GM23338 (cell line): Measurements from ENCODE around the gene PGGHG. TPM values are rescaled to one million over a fixed set of nuclear protein-coding genes. Genes with fewer than 3 reads are reported as not detected.

ENCODE experiments used
- ATAC-seq: fragments of 200-7000 bp; cut with Tn5 transposase; 3 replicates; pipeline ENCODE4 v1.9.1; 2020
- DNase-seq: peaks from one replicate; pipeline ENCODE4 v3.0.0-alpha.2; 2015; ENCODE audit warnings: low spot score
- H2AFZ ChIP-seq: fragments of 200-600 bp; sonication (generic); 2 replicates; pipeline ENCODE4 v1.8.0; 2016; ENCODE audit warnings: antibody characterized with exemption, mild to moderate bottlenecking, moderate library complexity
- H3F3A ChIP-seq: fragments of 200-600 bp; sonication (generic); replicated peaks from 2 replicates; pipeline ENCODE4 v1.8.0; 2017; ENCODE audit warnings: antibody characterized with exemption, mixed run types, low read depth
- H3K27ac ChIP-seq: fragments of 200-600 bp; sonication (generic); 2 replicates; pipeline ENCODE4 v1.6.1; 2016; ENCODE audit warnings: low read depth
- H3K27me3 ChIP-seq: fragments of 200-600 bp; sonication (generic); 2 replicates; pipeline ENCODE4 v1.8.0; 2016; ENCODE audit warnings: mild to moderate bottlenecking, mixed run types, moderate library complexity; ENCODE audit not compliant: insufficient read depth
- H3K36me3 ChIP-seq: fragments of 200-600 bp; sonication (generic); 2 replicates; pipeline ENCODE4 v1.8.0; 2016; ENCODE audit warnings: mild to moderate bottlenecking; ENCODE audit not compliant: insufficient read depth
- H3K4me1 ChIP-seq: fragments of 200-600 bp; sonication (generic); 2 replicates; pipeline ENCODE4 v1.8.0; 2016; ENCODE audit warnings: mild to moderate bottlenecking, moderate library complexity; ENCODE audit not compliant: insufficient read depth
- H3K4me2 ChIP-seq: fragments of 200-600 bp; sonication (generic); 2 replicates; pipeline ENCODE4 v1.7.1; 2017; ENCODE audit warnings: mixed run types
- H3K4me3 ChIP-seq: fragments of 200-600 bp; sonication (generic); 2 replicates; pipeline ENCODE4 v1.6.1; 2016; ENCODE audit warnings: mixed run types
- H3K79me2 ChIP-seq: fragments of 200-600 bp; sonication (generic); replicated peaks from 2 replicates; pipeline ENCODE4 v1.8.0; 2017; ENCODE audit warnings: mild to moderate bottlenecking; ENCODE audit not compliant: insufficient read depth
- H3K9me2 ChIP-seq: fragments of 200-600 bp; sonication (generic); 2 replicates; pipeline ENCODE4 v1.8.0; 2017; ENCODE audit not compliant: insufficient read depth
- H4K20me1 ChIP-seq: fragments of 200-600 bp; sonication (generic); replicated peaks from 2 replicates; pipeline ENCODE4 v1.8.0; 2017; ENCODE audit warnings: mild to moderate bottlenecking; ENCODE audit not compliant: insufficient read depth
- H3K27ac Mint-ChIP-seq: 2 replicates; pipeline ENCODE4 v1.8.0; 2020; ENCODE audit warnings: inconsistent platforms, mild to moderate bottlenecking, moderate library complexity, mixed read lengths
- H3K27me3 Mint-ChIP-seq: 3 replicates; pipeline ENCODE4 v1.8.0; 2022; ENCODE audit warnings: low read depth, mild to moderate bottlenecking, moderate library complexity, mixed read lengths, inconsistent platforms; ENCODE audit not compliant: insufficient read depth, poor library complexity
- H3K36me3 Mint-ChIP-seq: 3 replicates; pipeline ENCODE4 v1.8.0; 2021; ENCODE audit warnings: low read depth, mild to moderate bottlenecking, inconsistent platforms, moderate library complexity, mixed read lengths
- H3K4me1 Mint-ChIP-seq: 3 replicates; pipeline ENCODE4 v1.8.0; 2020; ENCODE audit warnings: mild to moderate bottlenecking, inconsistent platforms, mixed read lengths
- H3K4me3 Mint-ChIP-seq: 3 replicates; pipeline ENCODE4 v1.8.0; 2021; ENCODE audit warnings: moderate library complexity, mild to moderate bottlenecking, inconsistent platforms, mixed read lengths
- H3K9me3 Mint-ChIP-seq: 3 replicates; pipeline ENCODE4 v1.8.0; 2020; ENCODE audit warnings: moderate library complexity, mild to moderate bottlenecking, inconsistent platforms, mixed read lengths
- CREB1 ChIP-seq: fragments of 250-450 bp; sonication (Bioruptor Pico); IDR thresholded peaks from 2 replicates; pipeline ENCODE4 v1.5.0; 2020; ENCODE audit warnings: low read depth, mild to moderate bottlenecking, moderate library complexity
- EZH2 ChIP-seq: fragments of 200-600 bp; sonication (generic); IDR thresholded peaks from one replicate; pipeline ENCODE4 v1.8.0; 2017; ENCODE audit warnings: antibody characterized with exemption, mild to moderate bottlenecking, low read depth; ENCODE audit not compliant: unreplicated experiment
- EZH2phosphoT487 ChIP-seq: fragments of 200-600 bp; sonication (generic); IDR thresholded peaks from one replicate; pipeline ENCODE4 v1.8.1; 2018; ENCODE audit warnings: antibody characterized with exemption; ENCODE audit not compliant: unreplicated experiment
- JUNB ChIP-seq: IDR thresholded peaks from one replicate; pipeline ENCODE4 v1.6.1; 2016; ENCODE audit warnings: antibody characterized with exemption; ENCODE audit not compliant: unreplicated experiment
- NANOG ChIP-seq: IDR thresholded peaks from 2 replicates; pipeline ENCODE4 v1.6.1; 2016; ENCODE audit warnings: antibody characterized with exemption, borderline replicate concordance
- POLR2AphosphoS5 ChIP-seq: IDR thresholded peaks from 2 replicates; pipeline ENCODE4 v1.6.1; 2016; ENCODE audit warnings: antibody characterized with exemption, low read depth
- STAT1 ChIP-seq: IDR thresholded peaks from one replicate; pipeline ENCODE4 v1.6.1; 2016; ENCODE audit warnings: antibody characterized with exemption; ENCODE audit not compliant: unreplicated experiment
- ZNF114 ChIP-seq: fragments of 250-450 bp; sonication (Bioruptor Pico); IDR thresholded peaks from 2 replicates; pipeline ENCODE4 v1.5.0; 2020; ENCODE audit warnings: mild to moderate bottlenecking, moderate library complexity
- ZNF331 ChIP-seq: fragments of 250-450 bp; sonication (Bioruptor Pico); IDR thresholded peaks from 2 replicates; pipeline ENCODE4 v1.5.0; 2020; ENCODE audit warnings: low read depth, mild to moderate bottlenecking, moderate library complexity
- polyA plus RNA-seq: library from polyadenylated mRNA; unstranded; fragments of >200 nt; fragmentation: Nextera tagmentation; extraction: Ambion mirVana; gene quantifications from 2 replicates; pipeline ENCODE4 v1.2.1, GENCODE V29; 2016
- total RNA-seq: library from RNA; depleted of rRNA; stranded (reverse); fragments of >200 nt; shearing (Covaris generic); gene quantifications from 2 replicates; pipeline ENCODE4 v1.2.3, GENCODE V29; 2014
- TF ChIP-seq, protein P1 (sequence below), 2 experiments: fragments of 200-600 bp in 1 of 2; sonication (generic) in 1 of 2; conservative IDR thresholded peaks; 2 replicates each; pipeline versions ENCODE4 v1.5.1 to v1.6.1; 2016 to 2017; ENCODE audit warnings: antibody characterized with exemption in 2 of 2, low read depth in 2 of 2, mild to moderate bottlenecking in 2 of 2, moderate library complexity in 1 of 2
- TF ChIP-seq, protein P2 (sequence below): fragments of 250-450 bp; sonication (Bioruptor Pico); IDR thresholded peaks from 2 replicates; pipeline ENCODE4 v1.5.0; 2020; ENCODE audit warnings: mild to moderate bottlenecking, moderate library complexity

Gene PGGHG
- total and polyA plus RNA-seq, 2 experiments from 2014 or later: 24.9 to 55.8 TPM

DNA sequence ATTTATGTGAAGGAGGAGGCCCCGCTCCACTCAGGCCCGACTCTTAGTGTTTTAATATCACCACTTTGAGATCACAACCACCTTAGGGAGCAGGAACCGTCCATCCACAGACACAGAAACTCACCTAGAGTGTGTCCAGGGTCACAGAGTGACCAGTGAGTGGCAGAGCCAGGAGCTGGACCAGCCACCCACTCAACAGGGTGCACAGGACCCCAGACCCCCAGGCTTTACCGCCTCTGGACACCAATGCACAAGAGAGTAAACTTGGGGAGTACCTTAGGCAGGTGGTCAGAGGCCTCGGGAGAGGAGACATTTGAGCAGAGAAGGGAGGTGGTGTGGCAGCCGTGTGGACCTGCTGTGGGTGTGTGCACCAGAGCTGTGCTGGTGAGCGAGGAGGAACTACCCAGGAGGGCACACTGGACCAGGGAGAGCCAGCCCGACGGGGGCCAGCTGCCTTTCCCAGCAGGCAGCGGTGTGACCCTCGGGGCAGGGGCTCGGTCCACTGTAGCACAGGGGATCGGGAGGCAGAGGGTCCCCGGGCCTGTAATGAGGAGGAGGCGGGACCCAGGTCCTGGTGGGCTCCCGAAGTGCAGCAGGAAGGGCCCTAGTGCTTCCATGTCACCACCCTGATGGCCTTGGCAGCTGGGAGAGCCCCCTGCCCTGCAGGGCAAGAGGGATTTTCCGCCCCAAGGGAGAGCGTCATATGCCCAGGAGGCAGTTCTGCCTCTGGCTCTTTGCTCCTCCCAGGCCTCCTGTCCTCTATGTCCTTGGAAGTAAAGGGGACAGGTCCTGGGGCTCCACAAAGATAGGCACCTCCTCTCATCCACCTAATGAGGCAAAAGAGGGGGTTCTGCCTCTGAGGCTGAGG is 18.2 kb upstream of the PGGHG start:
- ATAC-seq (no peak), DNase-seq (no peak)
- Histone ChIP-seq H3K27me3 (no peaks in the 10 kb centered on the region), H2AFZ (no peak overlapping the region), H3K4me2 (no peak overlapping the region), H3K36me3 (0 out of 2 replicates have a peak, but pooled peaks cover 5% of the 10 kb centered on the region), H3F3A (0 out of 2 replicates have a peak, but pooled peaks cover 10% of the 10 kb centered on the region), H3K9me2 (no peaks in the 10 kb centered on the region), H3K4me3 (no peak overlapping the region), H4K20me1 (no peaks in the 10 kb centered on the region), H3K4me1 (peaks cover 14% of the 10 kb centered on the region; the same call in 1 of the 2 replicates), H3K79me2 (no peaks in the 10 kb centered on the region), H3K27ac (no peak overlapping the region)
- Mint-ChIP-seq H3K4me1 (peaks cover 22% of the 10 kb centered on the region), H3K36me3 (peaks cover 11% of the 10 kb centered on the region; the same call in 1 of the 3 replicates), H3K4me3 (no peak overlapping the region), H3K9me3 (peaks cover 15% of the 10 kb centered on the region), H3K27ac (no peak overlapping the region), H3K27me3 (peaks cover 10% of the 10 kb centered on the region)
- TF ChIP-seq, protein P1, sequence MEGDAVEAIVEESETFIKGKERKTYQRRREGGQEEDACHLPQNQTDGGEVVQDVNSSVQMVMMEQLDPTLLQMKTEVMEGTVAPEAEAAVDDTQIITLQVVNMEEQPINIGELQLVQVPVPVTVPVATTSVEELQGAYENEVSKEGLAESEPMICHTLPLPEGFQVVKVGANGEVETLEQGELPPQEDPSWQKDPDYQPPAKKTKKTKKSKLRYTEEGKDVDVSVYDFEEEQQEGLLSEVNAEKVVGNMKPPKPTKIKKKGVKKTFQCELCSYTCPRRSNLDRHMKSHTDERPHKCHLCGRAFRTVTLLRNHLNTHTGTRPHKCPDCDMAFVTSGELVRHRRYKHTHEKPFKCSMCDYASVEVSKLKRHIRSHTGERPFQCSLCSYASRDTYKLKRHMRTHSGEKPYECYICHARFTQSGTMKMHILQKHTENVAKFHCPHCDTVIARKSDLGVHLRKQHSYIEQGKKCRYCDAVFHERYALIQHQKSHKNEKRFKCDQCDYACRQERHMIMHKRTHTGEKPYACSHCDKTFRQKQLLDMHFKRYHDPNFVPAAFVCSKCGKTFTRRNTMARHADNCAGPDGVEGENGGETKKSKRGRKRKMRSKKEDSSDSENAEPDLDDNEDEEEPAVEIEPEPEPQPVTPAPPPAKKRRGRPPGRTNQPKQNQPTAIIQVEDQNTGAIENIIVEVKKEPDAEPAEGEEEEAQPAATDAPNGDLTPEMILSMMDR (conservative IDR thresholded peaks at IDR 0.05; ENCODE audit: low read depth in 2 of 2): no peak
- TF ChIP-seq STAT1: no peak
- TF ChIP-seq EZH2: no peak
- TF ChIP-seq POLR2AphosphoS5: no peak
- no peak for TF ChIP-seq CREB1
- no peak for TF ChIP-seq ZNF114 (CRISPR knock-in tag)
- no peak for TF ChIP-seq EZH2phosphoT487
- no peak for TF ChIP-seq ZNF331 (CRISPR knock-in tag)
- TF ChIP-seq, protein P2, sequence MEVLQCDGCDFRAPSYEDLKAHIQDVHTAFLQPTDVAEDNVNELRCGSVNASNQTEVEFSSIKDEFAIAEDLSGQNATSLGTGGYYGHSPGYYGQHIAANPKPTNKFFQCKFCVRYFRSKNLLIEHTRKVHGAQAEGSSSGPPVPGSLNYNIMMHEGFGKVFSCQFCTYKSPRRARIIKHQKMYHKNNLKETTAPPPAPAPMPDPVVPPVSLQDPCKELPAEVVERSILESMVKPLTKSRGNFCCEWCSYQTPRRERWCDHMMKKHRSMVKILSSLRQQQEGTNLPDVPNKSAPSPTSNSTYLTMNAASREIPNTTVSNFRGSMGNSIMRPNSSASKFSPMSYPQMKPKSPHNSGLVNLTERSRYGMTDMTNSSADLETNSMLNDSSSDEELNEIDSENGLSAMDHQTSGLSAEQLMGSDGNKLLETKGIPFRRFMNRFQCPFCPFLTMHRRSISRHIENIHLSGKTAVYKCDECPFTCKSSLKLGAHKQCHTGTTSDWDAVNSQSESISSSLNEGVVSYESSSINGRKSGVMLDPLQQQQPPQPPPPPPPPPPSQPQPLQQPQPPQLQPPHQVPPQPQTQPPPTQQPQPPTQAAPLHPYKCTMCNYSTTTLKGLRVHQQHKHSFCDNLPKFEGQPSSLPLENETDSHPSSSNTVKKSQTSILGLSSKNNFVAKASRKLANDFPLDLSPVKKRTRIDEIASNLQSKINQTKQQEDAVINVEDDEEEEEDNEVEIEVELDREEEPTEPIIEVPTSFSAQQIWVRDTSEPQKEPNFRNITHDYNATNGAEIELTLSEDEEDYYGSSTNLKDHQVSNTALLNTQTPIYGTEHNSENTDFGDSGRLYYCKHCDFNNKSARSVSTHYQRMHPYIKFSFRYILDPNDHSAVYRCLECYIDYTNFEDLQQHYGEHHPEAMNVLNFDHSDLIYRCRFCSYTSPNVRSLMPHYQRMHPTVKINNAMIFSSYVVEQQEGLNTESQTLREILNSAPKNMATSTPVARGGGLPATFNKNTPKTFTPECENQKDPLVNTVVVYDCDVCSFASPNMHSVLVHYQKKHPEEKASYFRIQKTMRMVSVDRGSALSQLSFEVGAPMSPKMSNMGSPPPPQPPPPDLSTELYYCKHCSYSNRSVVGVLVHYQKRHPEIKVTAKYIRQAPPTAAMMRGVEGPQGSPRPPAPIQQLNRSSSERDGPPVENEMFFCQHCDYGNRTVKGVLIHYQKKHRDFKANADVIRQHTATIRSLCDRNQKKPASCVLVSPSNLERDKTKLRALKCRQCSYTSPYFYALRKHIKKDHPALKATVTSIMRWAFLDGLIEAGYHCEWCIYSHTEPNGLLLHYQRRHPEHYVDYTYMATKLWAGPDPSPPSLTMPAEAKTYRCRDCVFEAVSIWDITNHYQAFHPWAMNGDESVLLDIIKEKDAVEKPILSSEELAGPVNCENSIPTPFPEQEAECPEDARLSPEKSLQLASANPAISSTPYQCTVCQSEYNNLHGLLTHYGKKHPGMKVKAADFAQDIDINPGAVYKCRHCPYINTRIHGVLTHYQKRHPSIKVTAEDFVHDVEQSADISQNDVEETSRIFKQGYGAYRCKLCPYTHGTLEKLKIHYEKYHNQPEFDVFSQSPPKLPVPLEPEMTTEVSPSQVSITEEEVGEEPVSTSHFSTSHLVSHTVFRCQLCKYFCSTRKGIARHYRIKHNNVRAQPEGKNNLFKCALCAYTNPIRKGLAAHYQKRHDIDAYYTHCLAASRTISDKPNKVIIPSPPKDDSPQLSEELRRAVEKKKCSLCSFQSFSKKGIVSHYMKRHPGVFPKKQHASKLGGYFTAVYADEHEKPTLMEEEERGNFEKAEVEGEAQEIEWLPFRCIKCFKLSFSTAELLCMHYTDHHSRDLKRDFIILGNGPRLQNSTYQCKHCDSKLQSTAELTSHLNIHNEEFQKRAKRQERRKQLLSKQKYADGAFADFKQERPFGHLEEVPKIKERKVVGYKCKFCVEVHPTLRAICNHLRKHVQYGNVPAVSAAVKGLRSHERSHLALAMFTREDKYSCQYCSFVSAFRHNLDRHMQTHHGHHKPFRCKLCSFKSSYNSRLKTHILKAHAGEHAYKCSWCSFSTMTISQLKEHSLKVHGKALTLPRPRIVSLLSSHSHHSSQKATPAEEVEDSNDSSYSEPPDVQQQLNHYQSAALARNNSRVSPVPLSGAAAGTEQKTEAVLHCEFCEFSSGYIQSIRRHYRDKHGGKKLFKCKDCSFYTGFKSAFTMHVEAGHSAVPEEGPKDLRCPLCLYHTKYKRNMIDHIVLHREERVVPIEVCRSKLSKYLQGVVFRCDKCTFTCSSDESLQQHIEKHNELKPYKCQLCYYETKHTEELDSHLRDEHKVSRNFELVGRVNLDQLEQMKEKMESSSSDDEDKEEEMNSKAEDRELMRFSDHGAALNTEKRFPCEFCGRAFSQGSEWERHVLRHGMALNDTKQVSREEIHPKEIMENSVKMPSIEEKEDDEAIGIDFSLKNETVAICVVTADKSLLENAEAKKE: no peak
- no peak for TF ChIP-seq JUNB
- no peak for TF ChIP-seq NANOG
